Stimulated activated CD4-positive, alpha-beta T cell treated with anti-CD3 and anti-CD28 coated beads, Interleukin-1b, Interleukin-23, amount 100 ng/mL, for 48 hours (primary cell): ENCODE data around the gene PPP1R9B.

ENCODE experiments used
- DNase-seq: peaks from one replicate; pipeline ENCODE4 v3.0.0-alpha.2; 2020

PPP1R9B gene

DNA sequence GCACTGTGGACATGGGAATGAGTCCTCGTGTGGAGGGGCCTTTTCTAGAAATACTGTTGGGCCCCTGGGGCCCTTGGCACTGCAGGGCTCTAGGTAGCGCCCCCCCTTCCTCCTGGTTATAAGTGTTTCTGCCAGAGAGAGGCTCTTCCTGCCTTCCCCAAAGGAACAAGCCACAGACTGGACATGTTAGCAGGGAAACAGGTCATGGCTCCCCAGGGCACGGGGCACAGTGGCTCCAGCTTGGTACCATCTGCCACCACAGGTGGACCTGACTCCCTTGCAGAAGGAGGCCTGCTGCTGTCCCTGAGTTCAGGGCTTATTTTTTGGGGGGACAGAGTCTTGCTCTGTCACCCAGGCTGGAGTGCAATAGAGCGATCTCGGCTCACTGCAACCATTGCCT, 46.5 kb downstream of the PPP1R9B start:
- DNase-seq, result no peak

DNA sequence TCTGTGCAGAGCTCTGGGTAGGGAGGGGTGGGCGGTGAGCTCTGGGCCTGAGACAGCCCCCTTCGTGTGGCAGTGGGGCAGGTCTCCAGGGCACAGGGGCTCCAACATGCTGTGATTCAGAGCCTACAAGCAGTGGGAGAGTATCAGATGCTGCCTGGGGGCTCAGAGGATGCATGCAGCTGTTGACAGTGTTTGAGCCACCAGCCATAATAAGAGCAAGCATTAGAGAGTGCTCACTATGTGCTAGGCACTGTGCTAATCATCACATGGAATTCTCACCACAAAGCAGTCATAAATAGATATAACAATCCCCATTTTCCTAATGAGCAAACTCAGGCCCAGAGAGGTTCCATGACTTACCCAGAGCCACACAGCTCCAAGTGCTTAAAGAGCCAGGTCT, 47.2 kb downstream of the PPP1R9B start:
- DNase-seq, result no peak

DNA sequence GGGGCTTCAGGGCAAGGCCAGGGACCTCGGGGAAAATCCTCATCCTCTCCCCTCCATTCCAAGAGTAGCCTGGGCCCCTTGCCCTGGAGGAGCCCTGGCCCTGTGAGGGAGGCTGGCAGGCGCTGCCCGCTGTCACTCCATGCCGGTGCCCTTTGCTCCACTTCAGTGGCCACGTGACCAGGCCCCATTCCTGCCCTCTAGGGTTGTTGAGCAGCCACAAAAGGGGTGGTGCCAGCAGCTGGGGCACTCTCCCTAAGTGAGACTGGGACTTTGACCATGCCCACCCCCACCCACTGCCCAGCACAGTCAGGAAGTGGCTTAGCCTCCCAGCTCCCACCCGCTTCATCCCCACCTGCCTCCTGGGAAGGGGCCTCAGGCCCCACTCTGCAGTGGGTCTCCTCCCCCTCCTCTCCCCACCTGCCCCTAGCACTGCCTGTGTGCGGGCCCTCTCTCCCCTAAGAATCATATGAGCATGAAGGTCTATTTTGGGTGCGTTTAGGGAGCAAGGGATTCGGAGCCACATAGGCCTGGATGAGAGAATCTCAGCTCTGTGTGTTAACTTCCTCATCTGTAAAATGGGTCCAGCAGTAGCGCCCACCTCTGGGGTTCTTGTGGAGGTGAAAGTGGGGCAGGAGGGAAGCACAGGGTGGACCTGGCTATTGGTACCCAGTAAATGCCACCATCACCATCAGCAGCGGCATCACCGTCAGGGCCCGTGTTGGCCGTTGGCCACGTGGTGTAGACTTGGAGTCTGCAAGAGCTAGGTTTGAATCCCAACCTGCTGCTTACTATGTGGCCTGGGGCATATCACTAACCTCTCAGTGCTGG, 48.1 kb downstream of the PPP1R9B start:
- no peak for DNase-seq

DNA sequence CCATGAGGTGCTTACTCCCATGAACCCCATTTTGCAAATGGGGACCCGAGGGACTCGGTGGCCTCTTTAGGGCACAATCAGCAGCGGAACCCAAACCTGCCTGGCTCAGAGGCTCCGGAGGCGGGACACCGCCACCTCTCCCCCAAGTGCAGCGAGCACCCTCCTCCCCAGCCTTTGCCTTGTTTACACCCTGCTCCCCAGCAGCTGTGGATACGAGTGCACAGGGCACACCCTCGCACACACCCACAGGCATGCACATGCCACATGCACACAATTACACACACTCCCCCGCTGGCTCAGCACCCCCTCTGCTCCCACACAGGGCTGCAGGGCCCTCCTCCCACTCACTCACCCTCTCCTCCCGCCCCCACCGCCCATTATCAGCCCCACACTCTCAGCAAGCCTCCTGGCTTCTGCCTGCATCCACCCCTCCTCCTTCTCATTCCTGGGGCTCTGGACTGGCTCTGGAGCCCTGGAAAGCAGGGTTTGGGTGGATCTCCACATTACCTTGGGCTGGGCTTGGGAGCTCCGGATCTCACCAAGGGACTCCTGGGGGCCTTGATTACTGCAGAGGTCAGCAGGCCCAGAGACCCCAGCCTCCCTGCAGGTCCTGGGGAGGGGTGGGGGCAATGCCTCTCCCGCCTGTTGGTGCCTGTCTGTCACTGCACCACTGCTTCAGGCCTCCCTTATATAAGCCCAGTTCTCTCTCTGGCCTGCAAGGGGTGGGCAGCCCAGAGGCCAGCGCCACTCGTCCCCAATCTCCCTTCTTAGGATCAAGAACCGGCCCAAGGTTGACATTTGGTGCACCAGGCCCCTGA, 48.9 kb downstream of the PPP1R9B start:
- DNase-seq, result no peak

DNA sequence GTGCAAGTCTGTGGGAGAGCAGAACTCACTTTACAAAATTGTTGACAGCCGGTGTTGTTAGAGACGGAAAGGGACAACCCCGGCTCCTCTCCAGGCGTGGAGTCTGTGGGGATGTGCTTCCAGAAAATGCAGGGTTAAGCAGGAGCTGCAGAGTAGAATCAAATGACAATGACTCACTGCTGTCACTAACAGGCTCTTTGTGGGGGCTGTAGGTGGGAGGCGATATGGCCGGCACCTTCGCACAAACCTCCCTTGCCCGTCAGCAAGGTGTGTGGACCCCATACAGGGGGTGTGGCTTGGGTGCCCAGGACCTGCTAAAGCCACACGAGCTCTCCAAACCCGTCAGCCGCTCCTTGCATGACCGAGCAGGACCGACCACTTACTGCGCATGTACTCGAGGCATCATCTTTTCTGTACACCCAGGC, 49.5 kb downstream of the PPP1R9B start:
- no peak for DNase-seq

DNA sequence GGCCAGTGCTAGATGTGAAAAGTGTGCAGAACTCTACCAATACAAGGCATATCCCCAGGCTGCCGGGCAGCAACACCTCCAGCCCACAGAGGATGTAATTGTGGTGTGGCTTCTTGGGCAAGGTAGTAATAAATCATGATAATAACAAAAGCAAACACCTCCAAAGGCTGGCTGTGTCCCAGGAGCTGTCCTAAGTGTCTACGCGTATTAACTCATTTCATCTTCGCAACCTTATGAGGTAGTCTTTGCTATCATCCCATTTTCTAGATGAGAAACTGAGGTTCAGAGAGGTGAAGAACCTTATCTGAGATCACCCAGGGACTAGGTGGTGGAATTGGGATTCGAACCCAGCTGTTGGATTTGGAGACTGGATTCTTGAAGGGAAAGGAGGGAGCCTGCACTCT, 50.0 kb downstream of the PPP1R9B start:
- no peak for DNase-seq

DNA sequence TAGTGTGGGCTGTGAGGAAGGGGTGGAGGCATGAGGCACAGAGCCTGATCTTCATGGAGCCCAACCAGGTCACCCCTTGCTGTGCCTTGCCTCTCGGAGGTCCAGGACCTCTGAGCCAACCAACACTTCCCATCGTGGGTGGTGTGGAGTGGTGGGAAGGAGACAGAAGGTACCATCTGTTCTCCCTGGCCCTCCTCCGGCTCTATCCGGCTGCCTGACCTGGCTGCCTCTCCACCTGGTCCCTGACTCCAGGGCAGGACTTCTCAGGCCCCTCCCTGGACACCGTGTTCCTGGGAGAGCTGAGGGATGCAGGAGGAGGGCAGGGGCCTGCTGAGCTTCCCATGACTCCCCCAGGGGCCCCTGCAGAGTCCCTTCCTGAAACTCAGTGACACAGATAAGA, 51.5 kb downstream of the PPP1R9B start:
- no peak for DNase-seq

DNA sequence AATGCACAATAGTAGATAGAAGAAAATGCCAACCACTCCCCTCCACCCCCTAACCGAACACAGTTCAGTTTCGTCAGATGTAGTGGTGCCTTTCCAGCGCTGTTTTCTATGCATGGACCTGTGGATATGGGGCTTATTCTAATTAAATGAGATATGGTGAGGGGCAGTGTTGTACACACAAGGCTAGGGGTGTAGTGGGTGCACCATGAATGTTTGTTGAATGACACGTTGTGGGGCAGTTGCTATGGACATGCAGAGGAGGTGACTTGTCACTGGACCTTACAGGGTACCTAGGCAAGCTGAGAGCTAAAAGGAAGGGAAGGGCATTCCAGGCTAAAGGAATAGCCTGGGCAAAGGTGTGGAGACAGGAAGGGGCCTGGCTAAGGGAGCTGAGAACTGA, 51.9 kb downstream of the PPP1R9B start:
- no peak for DNase-seq

DNA sequence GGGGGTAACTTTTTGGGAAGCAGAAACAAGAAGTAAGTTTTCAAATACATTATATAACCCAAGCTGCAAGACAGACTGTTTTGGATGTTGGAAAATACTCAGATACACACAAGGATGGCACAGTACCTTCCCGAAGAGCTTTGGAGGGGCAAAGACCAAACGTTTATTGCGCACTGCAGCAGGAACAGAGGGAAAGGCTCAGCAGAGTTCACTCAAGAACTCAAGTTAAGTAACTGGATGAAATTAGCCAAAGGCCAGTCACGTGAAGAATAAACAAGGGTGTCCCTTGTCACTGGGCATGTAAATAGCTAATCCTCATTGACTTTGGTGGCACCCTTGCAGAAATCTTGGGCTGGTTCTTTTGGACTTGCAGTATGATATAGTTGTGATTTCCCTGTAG, 52.6 kb downstream of the PPP1R9B start:
- no peak for DNase-seq

DNA sequence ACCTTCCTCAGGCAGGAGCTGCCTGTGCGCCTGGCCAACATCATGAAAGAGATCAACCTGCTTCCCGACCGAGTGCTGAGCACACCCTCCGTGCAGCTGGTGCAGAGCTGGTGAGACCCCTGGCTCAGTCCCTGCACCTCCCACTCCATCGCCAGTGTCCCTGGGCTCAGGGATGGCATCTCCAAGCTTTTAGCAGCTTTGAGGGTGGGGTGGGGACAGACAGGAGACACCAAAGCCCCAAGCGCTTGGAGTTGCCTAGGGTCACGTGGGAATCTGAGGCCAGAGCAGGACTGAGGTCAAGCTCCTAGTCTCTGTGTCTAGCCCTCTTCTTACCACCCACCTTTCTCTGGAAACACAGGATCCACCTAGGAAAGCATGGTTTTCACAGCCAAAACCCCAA, 53.0 kb downstream of the PPP1R9B start:
- no peak for DNase-seq

DNA sequence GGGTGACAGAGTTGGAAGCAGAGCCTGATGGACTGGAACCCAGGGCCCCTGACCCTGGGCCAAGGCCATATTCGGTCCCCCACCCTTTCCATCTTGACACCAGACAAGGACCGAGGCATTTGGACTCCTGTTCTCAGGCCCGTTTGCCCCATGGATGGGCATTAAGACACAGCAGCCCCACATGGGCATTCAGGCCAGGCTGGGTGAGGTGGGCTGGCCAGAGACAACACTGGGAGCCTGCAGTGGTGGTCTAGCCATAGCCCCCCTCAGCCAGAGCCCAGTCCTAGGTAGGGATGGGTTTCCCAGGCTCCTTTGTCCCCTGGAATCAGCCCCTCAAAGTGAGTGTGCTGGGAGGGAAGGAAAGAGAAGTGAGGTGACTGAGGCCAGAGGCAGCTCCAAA, 53.7 kb downstream of the PPP1R9B start:
- DNase-seq, result no peak

DNA sequence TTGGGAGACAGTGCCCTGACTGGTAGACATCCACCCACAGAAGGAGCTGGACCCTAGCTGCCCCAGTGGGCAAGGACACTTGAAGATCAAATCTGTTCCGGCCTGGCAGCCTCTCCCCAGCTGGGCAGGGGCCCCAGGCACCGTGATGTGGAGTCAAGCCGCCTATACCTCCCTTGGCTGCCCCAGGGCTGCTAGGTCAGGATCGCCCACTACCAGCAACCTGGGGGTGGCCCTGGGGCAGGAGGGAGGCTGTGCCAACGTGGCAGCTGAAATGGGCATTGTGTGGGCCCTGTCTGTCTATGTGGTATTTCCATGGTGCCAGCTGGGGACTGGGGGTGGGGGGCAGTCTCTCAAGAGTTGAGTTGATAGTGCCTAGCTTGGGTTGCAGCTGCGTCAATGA, 54.4 kb downstream of the PPP1R9B start:
- DNase-seq, result no peak

DNA sequence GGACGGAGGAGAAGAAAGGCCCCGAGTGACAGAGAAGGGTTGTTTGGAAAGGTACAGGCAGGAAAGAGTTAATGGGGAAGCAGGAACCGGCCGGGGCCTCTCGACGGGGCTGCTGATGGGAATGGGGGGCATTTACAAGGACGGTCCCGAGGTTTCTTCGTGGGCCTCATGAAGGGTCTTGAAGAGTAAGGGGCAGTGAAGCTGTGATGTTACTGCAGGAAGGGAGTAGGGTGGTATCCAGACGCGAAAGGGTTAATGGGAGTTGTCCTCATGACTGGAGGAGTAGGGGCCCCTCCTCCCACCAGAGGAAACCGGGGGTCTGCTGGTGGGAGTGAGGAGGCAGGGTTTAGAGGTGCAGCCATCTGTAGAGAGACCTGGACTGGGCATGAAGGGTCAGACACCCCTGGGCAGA, 54.8 kb downstream of the PPP1R9B start:
- no peak for DNase-seq

DNA sequence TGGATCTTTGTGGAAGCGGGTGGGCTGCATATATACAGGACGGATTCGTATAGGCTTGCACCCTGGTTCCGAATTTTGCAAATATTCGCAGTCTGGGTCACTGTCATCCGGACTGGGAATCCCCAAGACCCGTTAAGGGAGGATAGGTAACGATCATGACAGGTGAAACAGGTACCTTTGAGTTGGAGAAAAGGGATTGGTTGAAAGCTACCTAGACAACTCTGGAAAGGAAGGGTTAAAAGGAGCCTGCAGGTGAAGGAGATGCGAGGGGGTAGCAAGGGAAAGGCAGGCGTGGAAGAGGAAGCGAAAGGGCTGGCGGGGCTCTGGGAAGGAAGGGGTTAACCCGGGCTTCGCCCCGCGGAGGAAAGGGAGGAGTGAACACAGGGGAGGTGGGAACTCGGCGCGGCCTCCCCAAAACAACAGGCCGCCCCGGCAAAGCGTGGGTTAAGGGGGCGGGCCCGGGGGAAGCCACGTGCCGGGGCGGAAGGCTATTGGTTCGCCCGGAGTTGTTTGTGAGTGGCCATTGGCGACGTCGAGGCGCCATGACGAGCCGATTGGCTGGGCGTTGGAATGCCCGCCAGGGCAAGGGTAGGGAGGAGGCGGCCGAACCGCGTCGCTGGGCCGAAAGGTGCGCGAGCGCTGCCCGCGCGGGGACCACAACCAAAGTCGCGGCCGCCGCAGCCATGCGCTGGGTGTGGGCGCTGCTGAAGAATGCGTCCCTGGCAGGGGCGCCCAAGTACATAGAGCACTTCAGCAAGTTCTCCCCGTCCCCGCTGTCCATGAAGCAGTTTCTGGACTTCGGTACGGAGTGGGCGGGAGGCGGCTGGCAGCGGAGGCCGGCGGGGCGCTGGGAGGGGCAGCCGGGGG, 55.5 kb downstream of the PPP1R9B start, which contains the start of gene PDK2:
PDK2 (plus strand) TSS at position 599 of the 867 bp plus-strand sequence; CDS start at position 684, 85 bp downstream.
- peak; percentile 95 for DNase-seq

DNA sequence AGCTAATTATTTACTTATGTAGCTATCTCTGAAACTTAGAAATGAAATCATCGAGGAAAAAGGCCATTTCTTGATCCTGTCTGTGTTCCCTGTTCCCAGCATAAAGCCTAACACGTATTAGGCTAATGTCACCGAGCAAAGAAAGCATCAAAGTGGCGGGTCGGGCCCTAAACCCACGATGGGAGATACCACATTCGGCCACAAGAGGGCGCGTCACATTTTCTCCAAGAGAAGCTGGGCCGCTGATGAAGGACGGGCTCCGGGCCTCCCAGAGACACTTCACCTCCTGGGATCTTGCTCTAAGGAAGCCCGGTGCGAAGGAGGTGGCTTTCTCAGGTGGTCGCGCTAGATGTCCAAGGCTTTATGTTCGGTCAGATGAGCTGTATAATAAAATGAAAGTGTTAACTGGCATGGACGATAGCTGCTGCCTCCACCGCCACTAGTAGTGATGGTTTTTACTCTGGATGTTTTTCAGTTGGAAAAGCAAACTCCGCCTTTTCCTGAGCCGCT, 56.2 kb downstream of the PPP1R9B start:
- DNase-seq, result peak; percentile 87

DNA sequence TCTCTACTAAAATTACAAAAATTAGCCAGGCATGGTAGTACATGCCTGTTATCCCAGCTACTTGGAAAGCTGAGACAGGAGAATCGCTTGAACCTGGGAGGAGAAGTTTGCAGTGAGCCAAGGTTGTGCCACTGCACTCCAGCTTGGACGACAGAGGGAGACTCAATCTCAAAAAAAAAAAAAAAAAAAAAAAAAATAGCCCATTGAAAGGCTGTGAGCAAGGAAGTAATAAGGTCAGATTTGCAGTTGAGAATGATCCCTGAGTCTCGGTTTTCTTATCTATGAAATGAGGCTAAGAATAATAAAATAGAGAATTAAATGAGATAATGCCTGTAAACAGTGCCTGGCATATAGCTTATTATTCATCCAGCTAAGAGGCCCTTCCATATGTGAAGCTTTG, 56.7 kb downstream of the PPP1R9B start:
- DNase-seq, result no peak

DNA sequence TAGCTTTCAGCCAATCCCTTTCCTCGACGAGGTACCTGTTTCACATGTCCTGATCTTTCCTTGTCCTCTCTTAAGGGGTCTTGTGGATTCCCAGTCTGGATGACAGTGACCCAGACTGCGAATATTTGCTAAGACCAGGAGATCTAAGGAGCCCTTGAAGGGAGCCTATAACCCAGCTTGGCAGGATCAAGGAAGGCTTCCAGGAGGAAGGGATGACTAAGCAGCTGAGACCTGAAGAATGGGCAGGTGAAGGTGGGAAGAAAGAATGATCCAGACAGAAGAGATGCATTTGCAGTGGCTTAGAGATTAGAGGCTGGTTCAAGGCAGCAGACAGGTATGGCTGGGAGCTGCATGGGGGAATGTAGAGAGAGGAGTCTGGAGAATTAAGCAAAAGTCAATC, 57.2 kb downstream of the PPP1R9B start:
- DNase-seq, result no peak

DNA sequence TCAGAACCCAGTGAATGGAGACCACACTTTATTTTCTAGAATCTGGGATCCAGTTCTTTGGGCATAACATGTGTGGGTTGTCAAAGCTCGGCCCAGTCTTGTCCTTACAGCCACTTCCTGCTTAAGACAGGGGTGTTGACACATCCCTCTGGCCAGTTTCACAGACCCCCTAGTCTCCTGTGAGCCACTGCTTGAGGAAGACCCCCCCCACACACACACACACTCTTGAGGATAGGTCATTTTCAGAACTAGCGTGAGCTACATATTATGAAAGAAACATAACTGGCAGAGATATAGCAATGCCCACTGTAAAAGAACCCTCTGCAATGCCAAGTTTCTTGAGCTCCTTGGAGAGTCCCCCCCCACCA, 58.6 kb downstream of the PPP1R9B start:
- DNase-seq, result no peak

DNA sequence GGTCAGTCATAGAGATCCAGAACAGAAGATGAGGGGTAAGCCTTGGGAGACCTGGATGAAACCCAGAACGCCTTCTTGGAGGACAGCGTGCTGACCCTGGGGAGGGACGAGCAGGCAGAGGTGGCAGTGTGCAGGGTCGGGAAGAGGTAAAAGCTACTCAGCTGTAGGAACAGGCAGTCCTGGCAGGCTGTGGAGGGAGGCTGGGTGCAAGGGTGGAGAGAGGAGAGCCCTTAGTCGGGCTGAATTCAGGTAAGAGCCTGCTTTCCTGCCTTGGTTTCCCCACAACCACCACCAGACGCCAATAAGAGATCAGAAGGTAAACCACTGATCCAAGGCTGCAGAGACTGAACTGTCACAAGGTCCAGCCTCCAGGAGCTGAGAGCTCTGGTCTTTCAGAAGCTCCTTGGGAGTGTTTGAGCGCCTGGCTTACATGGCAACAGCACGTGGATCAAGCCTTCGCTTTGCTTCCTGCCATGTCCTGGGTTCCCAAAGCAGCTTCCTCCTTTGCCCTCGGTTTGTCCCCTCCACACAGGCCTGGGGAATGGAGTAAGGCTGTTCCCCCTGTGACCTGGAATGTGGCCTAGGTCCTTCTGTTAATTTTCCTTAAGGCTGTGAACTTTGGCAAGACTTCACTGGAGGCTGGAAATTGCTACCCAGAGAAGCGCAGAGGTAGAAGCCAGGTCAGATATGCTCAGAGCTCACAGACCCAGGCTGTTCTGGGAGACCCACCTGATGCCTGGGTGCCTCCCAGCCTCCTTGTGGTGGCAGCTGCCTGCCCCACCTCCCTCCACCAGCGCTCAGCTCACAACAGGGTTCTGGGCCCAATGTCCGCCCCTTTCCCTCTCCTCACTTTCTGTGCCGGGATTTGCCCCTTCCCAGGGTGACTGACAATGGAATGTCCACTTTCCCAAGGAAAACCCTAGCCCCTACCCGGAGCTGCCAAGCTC, 59.2 kb downstream of the PPP1R9B start:
- no peak for DNase-seq

DNA sequence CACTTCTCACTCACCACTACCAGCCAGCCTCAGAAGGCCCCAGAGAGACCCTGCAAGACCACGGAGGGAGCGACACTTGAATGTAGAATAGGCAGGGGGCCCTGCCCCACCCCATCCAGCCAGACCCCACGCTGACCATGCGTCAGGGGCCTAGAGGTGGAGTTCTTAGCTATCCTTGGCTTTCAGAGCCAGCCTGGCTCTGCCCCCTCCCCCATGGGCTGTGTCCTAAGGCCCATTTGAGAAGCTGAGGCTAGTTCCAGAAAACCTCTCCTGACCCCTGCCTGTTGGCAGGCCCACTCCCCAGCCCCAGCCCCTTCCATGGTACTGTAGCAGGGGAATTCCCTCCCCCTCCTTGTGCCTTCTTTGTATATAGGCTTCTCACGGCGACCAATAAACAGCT, 60.4 kb downstream of the PPP1R9B start:
- DNase-seq, result no peak

DNA sequence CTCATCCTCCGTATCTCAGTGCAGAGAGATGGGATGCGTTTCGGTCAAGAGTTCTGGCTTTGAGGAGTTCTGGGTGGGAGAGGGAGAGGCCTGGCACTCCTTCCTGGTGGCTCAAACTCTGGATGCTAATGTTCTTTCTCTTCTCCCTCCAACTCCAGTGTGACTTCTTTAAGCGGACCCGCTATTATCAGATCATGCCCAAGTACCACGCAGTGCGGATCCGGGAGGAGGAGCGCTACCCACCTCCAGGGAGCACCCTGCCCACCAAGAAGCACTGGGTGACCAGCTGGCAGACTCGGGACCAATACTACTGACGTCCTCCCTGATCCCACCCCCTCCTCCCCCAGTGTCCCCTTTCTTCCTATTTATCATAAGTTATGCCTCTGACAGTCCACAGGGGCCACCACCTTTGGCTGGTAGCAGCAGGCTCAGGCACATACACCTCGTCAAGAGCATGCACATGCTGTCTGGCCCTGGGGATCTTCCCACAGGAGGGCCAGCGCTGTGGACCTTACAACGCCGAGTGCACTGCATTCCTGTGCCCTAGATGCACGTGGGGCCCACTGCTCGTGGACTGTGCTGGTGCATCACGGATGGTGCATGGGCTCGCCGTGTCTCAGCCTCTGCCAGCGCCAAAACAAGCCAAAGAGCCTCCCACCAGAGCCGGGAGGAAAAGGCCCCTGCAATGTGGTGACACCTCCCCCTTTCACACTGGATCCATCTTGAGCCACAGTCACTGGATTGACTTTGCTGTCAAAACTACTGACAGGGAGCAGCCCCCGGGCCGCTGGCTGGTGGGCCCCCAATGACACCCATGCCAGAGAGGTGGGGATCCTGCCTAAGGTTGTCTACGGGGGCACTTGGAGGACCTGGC, 61.3 kb downstream of the PPP1R9B start:
- no peak for DNase-seq
